ENCODE measurements around the gene PAQR9. TPM values are rescaled to one million over a fixed set of nuclear protein-coding genes. Genes with fewer than 3 reads are reported as not detected.

Gene PAQR9
- total and polyA plus RNA-seq, 8 donors: 0.11 to 0.13 TPM; not detected in 6

GRCh38 chr3:143002727-143003126, 39.3 kb upstream of the PAQR9 start:
- peaks cover 14 to 50% of the 10 kb centered on the region in 2 donors for H3K4me1 ChIP-seq
- peak overlapping the region; percentile 81 to 98 for H3K4me3 ChIP-seq
- no peak for TF ChIP-seq CTCF (IDR thresholded peaks at IDR 0.05)
- peak overlapping the region in 1 of 2 donors; percentile 89 for H3K27ac ChIP-seq
- H3K36me3 ChIP-seq: no peaks in the 10 kb centered on the region
- no peaks in the 10 kb centered on the region for H3K27me3 ChIP-seq
- intact Hi-C loops (cut with DNase I): no loop called here
- H3K9me3 ChIP-seq: no peaks in the 10 kb centered on the region
- DNase-seq (no peak), ATAC-seq (no peak)

- peak; percentile 14 for ATAC-seq
- H3K4me1 ChIP-seq: peaks cover 14 to 48% of the 10 kb centered on the region in 2 donors
- no peak for TF ChIP-seq CTCF (IDR thresholded peaks at IDR 0.05)
- H3K27me3 ChIP-seq: no peaks in the 10 kb centered on the region
- peak overlapping the region; percentile 89 to 95 for H3K27ac ChIP-seq
- no peaks in the 10 kb centered on the region for H3K9me3 ChIP-seq
- intact Hi-C loops (cut with DNase I): no loop called here
- DNase-seq: no peak
- peak overlapping the region; percentile 81 to 98 for H3K4me3 ChIP-seq
- no peaks in the 10 kb centered on the region for H3K36me3 ChIP-seq
Observed at GRCh38 chr3:143002083-143002712, 38.7 kb upstream of the PAQR9 start.

GRCh38 chr3:143001369-143002082, 38.1 kb upstream of the PAQR9 start, which contains the start of gene U2SURP:
U2SURP (plus strand) TSS chr3:143001570; CDS start chr3:143001629, 59 bp downstream.
- Histone ChIP-seq H3K36me3 (no peaks in the 10 kb centered on the region), H3K27ac (peak within 1 kb of the TSS; percentile 89 to 95), H3K27me3 (no peaks in the 10 kb centered on the region), H3K4me3 (peak within 1 kb of the TSS; percentile 81 to 98), H3K9me3 (no peaks in the 10 kb centered on the region), H3K4me1 (peaks cover 14 to 47% of the 10 kb centered on the region in 2 donors)
- intact Hi-C loops (cut with DNase I): no loop called here
- DNase-seq (peak; percentile 97 to 99 (median 98)), ATAC-seq (peak; percentile 97)
- peak in 1 of 2 donors; percentile 29 for TF ChIP-seq CTCF (IDR thresholded peaks at IDR 0.05)

- DNase-seq (peak in 1 of 4 donors; percentile 77), ATAC-seq (peak; percentile 66)
- TF ChIP-seq CTCF (IDR thresholded peaks at IDR 0.05): no peak
- Histone ChIP-seq H3K27ac (peak overlapping the region; percentile 89 to 95), H3K4me1 (peaks cover 14 to 42% of the 10 kb centered on the region in 2 donors), H3K27me3 (no peaks in the 10 kb centered on the region), H3K36me3 (no peaks in the 10 kb centered on the region), H3K4me3 (peak overlapping the region; percentile 81 to 98), H3K9me3 (no peaks in the 10 kb centered on the region)
- intact Hi-C loops (cut with DNase I): no loop called here
Observed at GRCh38 chr3:143001034-143001368, 37.5 kb upstream of the PAQR9 start.

GRCh38 chr3:143000528-143000927, 37.1 kb upstream of the PAQR9 start:
- peak overlapping the region; percentile 81 to 98 for H3K4me3 ChIP-seq
- TF ChIP-seq CTCF (IDR thresholded peaks at IDR 0.05): no peak
- peaks cover 14 to 39% of the 10 kb centered on the region in 2 donors for H3K4me1 ChIP-seq
- H3K36me3 ChIP-seq: no peaks in the 10 kb centered on the region
- no peaks in the 10 kb centered on the region for H3K27me3 ChIP-seq
- ATAC-seq (peak; percentile 34), DNase-seq (peak in 1 of 4 donors; percentile 35)
- H3K27ac ChIP-seq: peak overlapping the region; percentile 89 to 95
- H3K9me3 ChIP-seq: no peaks in the 10 kb centered on the region
- intact Hi-C loops (cut with DNase I): no loop called here

All from left lung (tissue), 10 donors.